Measurements from ENCODE around the gene C10orf90. TPM values are rescaled to one million over a fixed set of nuclear protein-coding genes. Genes with fewer than 3 reads are reported as not detected.

C10orf90 gene
- total RNA-seq, 1 donor, result 0.72 TPM

GRCh38 chr10:126375926-126376554 is 294.5 kb downstream of the C10orf90 start:
- Histone ChIP-seq H3K36me3 (ENCODE audit: insufficient read depth, low read length) (peaks cover 22% of the 10 kb centered on the region), H3K9me3 (ENCODE audit: low read depth, low read length) (no peaks in the 10 kb centered on the region), H3K4me1 (ENCODE audit: insufficient read depth, low read length) (peaks cover 30% of the 10 kb centered on the region), H3K4me2 (ENCODE audit: insufficient read depth, low read length) (no peak overlapping the region), H4K20me1 (ENCODE audit: insufficient read depth, low read length) (peaks cover 25% of the 10 kb centered on the region), H3K27me3 (ENCODE audit: insufficient read depth, low read length) (no peaks in the 10 kb centered on the region), H2AFZ (ENCODE audit: low read length) (no peak overlapping the region), H3K4me3 (ENCODE audit: insufficient read depth, low read length) (no peak overlapping the region), H3K79me2 (ENCODE audit: insufficient read depth, low read length) (peaks cover 98% of the 10 kb centered on the region), H3K27ac (ENCODE audit: low read depth, low read length) (peak overlapping the region; percentile 49)
- TF ChIP-seq CTCF (IDR thresholded peaks at IDR 0.05; ENCODE audit: extremely low read depth, low read depth, low read length), result no peak
- DNase-seq (ENCODE audit: insufficient read length, low spot score, missing footprints), result no peak

GRCh38 chr10:126375299-126375698 is 295.2 kb downstream of the C10orf90 start:
- no peaks in the 10 kb centered on the region for H3K9me3 ChIP-seq (ENCODE audit: low read depth, low read length)
- H3K4me1 ChIP-seq (ENCODE audit: insufficient read depth, low read length), result peaks cover 25% of the 10 kb centered on the region
- no peak for TF ChIP-seq CTCF (IDR thresholded peaks at IDR 0.05; ENCODE audit: extremely low read depth, low read depth, low read length)
- no peak overlapping the region for H3K4me3 ChIP-seq (ENCODE audit: insufficient read depth, low read length)
- H4K20me1 ChIP-seq (ENCODE audit: insufficient read depth, low read length), result peaks cover 27% of the 10 kb centered on the region
- H3K36me3 ChIP-seq (ENCODE audit: insufficient read depth, low read length), result peaks cover 22% of the 10 kb centered on the region
- H2AFZ ChIP-seq (ENCODE audit: low read length), result no peak overlapping the region
- no peak overlapping the region for H3K27ac ChIP-seq (ENCODE audit: low read depth, low read length)
- peaks cover 98% of the 10 kb centered on the region for H3K79me2 ChIP-seq (ENCODE audit: insufficient read depth, low read length)
- no peak overlapping the region for H3K4me2 ChIP-seq (ENCODE audit: insufficient read depth, low read length)
- no peaks in the 10 kb centered on the region for H3K27me3 ChIP-seq (ENCODE audit: insufficient read depth, low read length)
- DNase-seq (ENCODE audit: insufficient read length, low spot score, missing footprints), result no peak

Other genes with a start within 250 kb of the C10orf90 start
- gene DOCK1, start 234.7 kb upstream of the C10orf90 start, total RNA-seq, result 80.3 and 106 TPM in 2 replicates